Bronchial epithelial cell (primary cell): Measurements from ENCODE around the gene PTMA. TPM values are rescaled to one million over a fixed set of nuclear protein-coding genes. Genes with fewer than 3 reads are reported as not detected.
A peak's percentile ranks its signal among the peaks of the same experiment; 100 is the strongest.

ENCODE experiments used
- DNase-seq: peaks from one replicate; pipeline ENCODE4 v3.0.0-alpha.2; 2010; ENCODE audit warnings: low read depth
- FAIRE-seq: peaks from 2 replicates; lab custom pipeline; 2011; peaks lifted over from hg19 to GRCh38; lab: Jason Lieb, UNC
- H3K27me3 ChIP-seq: 2 replicates; pipeline ENCODE4 v1.5.1; 2011; ENCODE audit warnings: low read length; ENCODE audit not compliant: control insufficient read depth, insufficient read depth
- H3K36me3 ChIP-seq: 2 replicates; pipeline ENCODE4 v1.5.1; 2011; ENCODE audit warnings: low read length; ENCODE audit not compliant: control insufficient read depth, insufficient read depth
- H3K4me3 ChIP-seq: 2 replicates; pipeline ENCODE4 v1.5.1; 2011; ENCODE audit warnings: mild to moderate bottlenecking, low read depth, low read length, control low read depth
- CTCF ChIP-seq: IDR thresholded peaks from 2 replicates; pipeline ENCODE4 v1.5.1; 2011; ENCODE audit warnings: mild to moderate bottlenecking, moderate library complexity, low read length, control low read depth, inconsistent platforms; ENCODE audit not compliant: insufficient read depth, severe bottlenecking
- total RNA-seq: library from RNA; depleted of rRNA; stranded (reverse); fragments of >200 nt; gene quantifications from 2 replicates; pipeline ENCODE4 v1.2.1, GENCODE V29; 2014

Gene PTMA
- total RNA-seq, 1 donor from 2014 or later: 388 TPM

DNA sequence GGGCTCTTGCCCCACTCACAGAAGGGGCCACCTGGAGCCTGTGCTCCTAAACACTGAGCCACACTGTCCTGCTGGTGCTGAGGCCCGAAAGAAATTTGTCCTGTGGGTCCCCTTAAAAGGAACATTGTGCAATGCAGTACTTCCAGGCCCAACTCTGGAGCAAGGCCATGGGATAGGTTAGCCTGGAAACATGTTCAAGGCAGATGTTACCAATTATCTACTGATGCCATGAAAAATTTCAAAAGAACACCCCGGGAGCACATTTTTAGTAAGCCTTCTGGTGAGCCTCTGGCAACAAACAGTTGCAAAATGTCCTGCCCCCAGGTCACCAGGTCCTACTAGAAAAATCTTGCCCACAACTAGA is 12.3 kb upstream of the PTMA start:
- no peak for FAIRE-seq
- Histone ChIP-seq H3K4me3 (no peak overlapping the region), H3K36me3 (no peaks in the 10 kb centered on the region), H3K27me3 (no peaks in the 10 kb centered on the region)
- no peak for TF ChIP-seq CTCF
- DNase-seq: no peak

GRCh38 chr2:231699006-231699405 is 9.3 kb upstream of the PTMA start:
- Histone ChIP-seq H3K4me3 (no peak overlapping the region), H3K36me3 (no peaks in the 10 kb centered on the region), H3K27me3 (no peaks in the 10 kb centered on the region)
- no peak for DNase-seq
- FAIRE-seq: no peak
- TF ChIP-seq CTCF: no peak

DNA sequence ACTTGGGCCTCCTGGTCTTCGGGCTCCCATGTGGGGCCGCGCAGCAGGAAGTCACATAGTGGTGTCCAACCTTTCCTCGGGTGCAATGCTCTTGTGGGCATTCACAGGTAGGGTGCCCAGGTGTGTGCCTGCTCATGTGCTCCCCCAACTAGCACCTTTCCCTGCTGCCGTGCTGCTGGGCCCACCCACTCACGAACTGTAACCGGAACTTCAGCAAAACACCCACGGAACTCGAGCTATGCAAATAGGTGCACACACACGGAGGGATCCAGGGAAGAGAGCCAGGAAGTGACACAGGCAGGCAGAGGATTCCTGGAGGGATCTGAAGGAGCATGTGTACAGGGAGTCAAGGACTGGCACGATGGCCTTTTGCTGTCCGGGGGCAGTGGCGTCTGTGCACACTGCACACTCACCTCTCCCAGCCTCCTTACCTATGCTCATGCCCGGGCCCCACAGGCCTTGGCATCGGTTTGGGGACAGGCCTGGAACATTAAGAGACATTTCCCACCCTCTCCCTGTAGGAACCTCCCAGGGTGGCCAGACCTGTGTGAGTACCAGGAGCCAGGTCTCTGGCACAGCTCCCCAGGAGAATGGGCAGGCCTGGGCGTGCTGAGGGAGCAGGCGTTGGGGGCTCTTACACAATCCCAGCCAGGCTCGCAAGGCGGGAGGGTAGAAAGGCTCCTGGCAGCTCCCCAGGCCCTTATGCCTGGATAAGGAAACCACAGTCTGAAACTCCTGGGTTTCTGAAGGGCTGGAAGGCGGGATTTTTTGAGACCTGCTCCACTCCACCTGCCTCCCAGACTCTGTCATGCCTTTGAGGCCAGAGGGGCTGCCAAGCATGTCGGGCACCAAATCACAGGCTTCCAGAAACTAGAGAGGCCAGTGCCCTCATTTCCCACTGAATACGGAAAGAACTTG is 6.6 kb upstream of the PTMA start:
- peak overlapping the region; percentile 5 for H3K4me3 ChIP-seq
- no peaks in the 10 kb centered on the region for H3K36me3 ChIP-seq
- FAIRE-seq (peak; percentile 73), DNase-seq (peak; percentile 90)
- TF ChIP-seq CTCF: no peak
- H3K27me3 ChIP-seq: no peaks in the 10 kb centered on the region

DNA sequence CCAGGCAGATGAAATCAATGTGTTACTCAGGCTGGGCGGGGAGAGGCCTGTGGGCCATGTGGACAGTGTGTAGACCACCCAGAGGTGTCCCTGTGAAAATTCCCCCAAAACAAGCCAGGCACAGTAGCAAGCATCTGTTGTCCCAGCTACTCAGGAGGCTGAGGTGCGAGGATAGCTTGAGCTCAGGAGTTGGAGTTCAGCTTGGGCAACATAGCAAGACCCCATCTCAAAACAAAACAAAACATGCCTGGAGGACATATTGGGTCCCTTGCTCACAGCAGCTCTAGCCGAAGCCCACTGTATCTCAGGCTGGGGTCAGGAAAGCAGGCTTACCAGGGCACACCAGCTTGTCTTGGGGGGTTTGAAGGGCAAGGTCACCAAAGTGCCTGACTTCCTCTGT is 4.3 kb upstream of the PTMA start:
- no peak for TF ChIP-seq CTCF
- Histone ChIP-seq H3K27me3 (no peaks in the 10 kb centered on the region), H3K4me3 (no peak overlapping the region), H3K36me3 (no peaks in the 10 kb centered on the region)
- DNase-seq (no peak), FAIRE-seq (no peak)

DNA sequence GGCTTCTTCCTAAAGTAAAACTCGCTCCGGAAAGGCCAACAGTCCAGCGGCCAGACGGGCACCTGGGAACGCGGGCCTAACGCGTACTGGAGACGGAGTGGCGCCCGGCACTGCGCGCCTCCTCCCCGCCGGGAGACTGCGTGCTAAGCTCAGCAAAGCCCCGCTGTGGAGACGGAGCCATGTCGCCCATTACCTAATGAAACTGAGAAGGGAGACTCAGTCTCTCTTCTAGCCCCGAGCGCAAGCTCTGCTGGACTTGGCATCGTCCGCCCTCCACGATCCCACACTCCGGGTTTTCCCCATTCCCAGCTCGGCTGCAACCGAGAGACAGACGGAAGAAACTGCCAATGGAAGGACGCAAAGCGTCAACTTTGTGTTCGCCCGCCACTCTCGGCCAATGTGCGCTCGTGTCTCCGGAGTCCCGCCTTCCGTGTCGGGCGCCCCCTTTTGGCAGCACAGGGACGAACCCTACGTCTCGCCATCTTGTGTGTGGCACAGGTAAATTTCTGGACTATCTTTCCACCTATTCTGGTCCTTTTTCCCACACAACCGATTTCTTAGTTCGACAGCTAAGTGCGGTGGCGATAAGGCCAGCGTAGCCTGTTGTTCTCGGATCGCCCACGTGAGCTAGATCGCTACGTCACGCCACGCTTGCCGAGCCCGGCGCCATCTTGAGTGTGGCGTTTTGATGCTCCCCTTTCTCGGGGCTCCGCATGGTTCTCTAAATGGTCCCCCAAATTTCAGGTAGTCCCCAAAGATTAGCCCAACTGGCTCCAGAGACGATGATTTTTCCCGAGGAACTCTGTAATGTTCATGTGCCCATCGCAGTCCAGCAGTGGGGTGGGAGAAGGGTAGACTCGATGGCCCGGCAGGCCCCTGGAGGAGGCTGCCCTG is 1.3 kb upstream of the PTMA start:
- peak; percentile 93 for DNase-seq
- H3K4me3 ChIP-seq: peak overlapping the region; percentile 44
- peak; percentile 89 for FAIRE-seq
- TF ChIP-seq CTCF: peak; percentile 98
- no peaks in the 10 kb centered on the region for H3K27me3 ChIP-seq
- peaks cover 5% of the 10 kb centered on the region for H3K36me3 ChIP-seq
